ENCODE results near the gene B3GAT3.
"Not testable (repeated sequence)": the region's sequence is repeated elsewhere in the genome, so short reads cannot be mapped to it uniquely, and the experiment has no call there.

Gene B3GAT3

GRCh38 chr11:62645946-62646824, 24.4 kb upstream of the B3GAT3 start, which contains the start of gene GANAB:
GANAB (minus strand) TSS chr11:62646613; CDS start chr11:62646599, 14 bp downstream.
- peak; percentile 98 to 99 for DNase-seq (ENCODE audit: low read depth in 1 of 2, low spot score in 1 of 2)

- DNase-seq (ENCODE audit: low read depth in 1 of 2, low spot score in 1 of 2), result no peak
Observed at GRCh38 chr11:62645671-62645945, 23.8 kb upstream of the B3GAT3 start.

GRCh38 chr11:62644220-62644619, 22.4 kb upstream of the B3GAT3 start:
- no peak for DNase-seq (ENCODE audit: low read depth in 1 of 2, low spot score in 1 of 2)

GRCh38 chr11:62632492-62632891, 10.7 kb upstream of the B3GAT3 start:
- DNase-seq (ENCODE audit: low read depth in 1 of 2, low spot score in 1 of 2), result no peak

GRCh38 chr11:62627713-62628112, 5.9 kb upstream of the B3GAT3 start:
- no peak for DNase-seq (ENCODE audit: low read depth in 1 of 2, low spot score in 1 of 2)

GRCh38 chr11:62622476-62623089, 797 bp upstream of the B3GAT3 start:
- no peak for DNase-seq (ENCODE audit: low read depth in 1 of 2, low spot score in 1 of 2)

GRCh38 chr11:62621027-62621566, 689 bp downstream of the B3GAT3 start:
- no peak for DNase-seq (ENCODE audit: low read depth in 1 of 2, low spot score in 1 of 2)

GRCh38 chr11:62616957-62617356, 4.8 kb downstream of the B3GAT3 start:
- DNase-seq (ENCODE audit: low read depth in 1 of 2, low spot score in 1 of 2), result not testable (repeated sequence)

GRCh38 chr11:62615521-62615920, 6.3 kb downstream of the B3GAT3 start:
- DNase-seq (ENCODE audit: low read depth in 1 of 2, low spot score in 1 of 2), result no peak

GRCh38 chr11:62614275-62614674, 7.5 kb downstream of the B3GAT3 start:
- no peak for DNase-seq (ENCODE audit: low read depth in 1 of 2, low spot score in 1 of 2)

- DNase-seq (ENCODE audit: low read depth in 1 of 2, low spot score in 1 of 2), result no peak
Observed at GRCh38 chr11:62613291-62613778, 8.5 kb downstream of the B3GAT3 start.

- DNase-seq (ENCODE audit: low read depth in 1 of 2, low spot score in 1 of 2), result peak; percentile 78 to 80
Observed at GRCh38 chr11:62612366-62613290, 9.2 kb downstream of the B3GAT3 start, which contains the start of the genes EML3 and ROM1. EML3 (minus strand) TSS chr11:62612775; CDS start chr11:62612457, 318 bp downstream. ROM1 (plus strand) TSS chr11:62613257; CDS start chr11:62613282, 25 bp downstream.

GRCh38 chr11:62611705-62612365, 10.0 kb downstream of the B3GAT3 start:
- no peak for DNase-seq (ENCODE audit: low read depth in 1 of 2, low spot score in 1 of 2)

GRCh38 chr11:62610814-62611704, 10.7 kb downstream of the B3GAT3 start:
- no peak for DNase-seq (ENCODE audit: low read depth in 1 of 2, low spot score in 1 of 2)

- no peak for DNase-seq (ENCODE audit: low read depth in 1 of 2, low spot score in 1 of 2)
Observed at GRCh38 chr11:62610403-62610802, 11.4 kb downstream of the B3GAT3 start.

- DNase-seq (ENCODE audit: low read depth in 1 of 2, low spot score in 1 of 2), result no peak
Observed at GRCh38 chr11:62608776-62609175, 13.0 kb downstream of the B3GAT3 start.

GRCh38 chr11:62607714-62608113, 14.1 kb downstream of the B3GAT3 start:
- no peak for DNase-seq (ENCODE audit: low read depth in 1 of 2, low spot score in 1 of 2)

- no peak for DNase-seq (ENCODE audit: low read depth in 1 of 2, low spot score in 1 of 2)
Observed at GRCh38 chr11:62605902-62606301, 15.9 kb downstream of the B3GAT3 start.

- DNase-seq (ENCODE audit: low read depth in 1 of 2, low spot score in 1 of 2), result no peak
Observed at GRCh38 chr11:62605467-62605866, 16.3 kb downstream of the B3GAT3 start.

Data from activated T-helper 1 cell treated with anti-CD3 and anti-CD28 coated beads, Interleukin-2, amount 50 U/mL, for 16 hours (primary cell).